HepG2 (cell line): ENCODE measurements around the gene MFAP1. TPM values are rescaled to one million over a fixed set of nuclear protein-coding genes. Genes with fewer than 3 reads are reported as not detected.

Source experiments
- DNMT3B ChIP-seq: conservative IDR thresholded peaks from 2 replicates; pipeline ENCODE4 v1.6.1; 2016; ENCODE audit warnings: missing biosample characterization, control low read depth
- FIP1L1 ChIP-seq: fragments of 200-400 bp; formaldehyde crosslinking; IDR thresholded peaks from 2 replicates; pipeline ENCODE4 v1.6.1; 2018; ENCODE audit warnings: low read depth, mild to moderate bottlenecking, low read length, moderate library complexity, borderline replicate concordance; ENCODE audit not compliant: insufficient read depth
- KAT7 ChIP-seq: IDR thresholded peaks from 2 replicates; pipeline ENCODE4 v1.6.1; 2018; ENCODE audit warnings: borderline replicate concordance, missing compliant biosample characterization
- KLF9 ChIP-seq: IDR thresholded peaks from 2 replicates; pipeline ENCODE4 v1.6.1; 2016; ENCODE audit warnings: low read depth
- MEIS1 ChIP-seq: sonication (generic); formaldehyde crosslinking; IDR thresholded peaks from 2 replicates; pipeline ENCODE4 v1.9.0; 2021; ENCODE audit warnings: mild to moderate bottlenecking, missing genetic modification reagents, moderate library complexity, borderline replicate concordance
- MIXL1 ChIP-seq: IDR thresholded peaks from 2 replicates; pipeline ENCODE4 v1.6.1; 2016
- NKX3-1 ChIP-seq: sonication (generic); formaldehyde crosslinking; IDR thresholded peaks from 2 replicates; pipeline ENCODE4 v1.5.0; 2020; ENCODE audit warnings: missing genetic modification reagents
- PRMT3 ChIP-seq: sonication (generic); formaldehyde crosslinking; IDR thresholded peaks from 2 replicates; pipeline ENCODE4 v1.8.1; 2022; ENCODE audit warnings: low read depth, mild to moderate bottlenecking, moderate library complexity, missing genetic modification reagents, borderline replicate concordance
- PTBP1 ChIP-seq: fragments of 200-400 bp; formaldehyde crosslinking; IDR thresholded peaks from 2 replicates; pipeline ENCODE4 v1.6.1; 2018; ENCODE audit warnings: low read length, low read depth; ENCODE audit not compliant: poor library complexity, severe bottlenecking
- SCMH1 ChIP-seq: sonication (generic); formaldehyde crosslinking; IDR thresholded peaks from 2 replicates; pipeline ENCODE4 v1.9.0; 2021; ENCODE audit warnings: missing genetic modification reagents, mild to moderate bottlenecking, borderline replicate concordance
- SOX6 ChIP-seq, 2 experiments: fragments of 450-650 bp in 1 of 2; sonication (generic) in 1 of 2; formaldehyde crosslinking in 1 of 2; IDR thresholded peaks; 2 replicates each; pipeline versions ENCODE4 v1.4.0 to v1.6.1; 2017 to 2020; ENCODE audit warnings: antibody characterized with exemption in 1 of 2, mild to moderate bottlenecking in 1 of 2, missing genetic modification reagents in 1 of 2
- YY1 ChIP-seq: IDR thresholded peaks from 2 replicates; pipeline ENCODE4 v1.6.1; 2011; ENCODE audit warnings: low read length, low read depth, moderate library complexity, mild to moderate bottlenecking; ENCODE audit not compliant: insufficient read depth, insufficient replicate concordance
- ZBTB38 ChIP-seq: sonication (generic); formaldehyde crosslinking; IDR thresholded peaks from 2 replicates; pipeline ENCODE4 v1.5.1; 2020; ENCODE audit warnings: mild to moderate bottlenecking, missing genetic modification reagents
- ZBTB39 ChIP-seq: sonication (generic); formaldehyde crosslinking; IDR thresholded peaks from 2 replicates; pipeline ENCODE4 v1.5.0; 2020; ENCODE audit warnings: missing genetic modification reagents
- ZBTB46 ChIP-seq: sonication (generic); formaldehyde crosslinking; IDR thresholded peaks from 2 replicates; pipeline ENCODE4 v1.4.0; 2020; ENCODE audit warnings: mild to moderate bottlenecking, missing genetic modification reagents, borderline replicate concordance
- ZMYM2 ChIP-seq: sonication (generic); formaldehyde crosslinking; IDR thresholded peaks from 2 replicates; pipeline ENCODE4 v1.8.0; 2022; ENCODE audit warnings: mild to moderate bottlenecking, missing genetic modification reagents
- ZNF33A ChIP-seq: sonication (generic); formaldehyde crosslinking; IDR thresholded peaks from 2 replicates; pipeline ENCODE4 v1.5.1; 2020; ENCODE audit warnings: missing genetic modification reagents, mild to moderate bottlenecking, moderate library complexity, borderline replicate concordance
- ZNF503 ChIP-seq: sonication (generic); formaldehyde crosslinking; IDR thresholded peaks from 2 replicates; pipeline ENCODE4 v1.4.0; 2020; ENCODE audit warnings: missing genetic modification reagents
- ZNF660 ChIP-seq: sonication (generic); formaldehyde crosslinking; IDR thresholded peaks from 2 replicates; pipeline ENCODE4 v1.5.1; 2020; ENCODE audit warnings: mild to moderate bottlenecking, low read depth, missing genetic modification reagents, borderline replicate concordance
- ZNF672 ChIP-seq: sonication (generic); formaldehyde crosslinking; IDR thresholded peaks from 2 replicates; pipeline ENCODE4 v1.8.1; 2022; ENCODE audit warnings: missing genetic modification reagents
- ZNF703 ChIP-seq: sonication (generic); formaldehyde crosslinking; IDR thresholded peaks from 2 replicates; pipeline ENCODE4 v1.5.1; 2020; ENCODE audit warnings: missing genetic modification reagents, mild to moderate bottlenecking, moderate library complexity, borderline replicate concordance
- ZSCAN20 ChIP-seq: sonication (generic); formaldehyde crosslinking; IDR thresholded peaks from 2 replicates; pipeline ENCODE4 v1.4.0; 2020; ENCODE audit warnings: missing genetic modification reagents, mild to moderate bottlenecking, borderline replicate concordance
- polyA plus RNA-seq, 8 experiments: library from polyadenylated mRNA; depleted of rRNA in 3 of 8; stranded (reverse) in 7 of 8; unstranded in 1 of 8; fragments of >200 nt; fragmentation: Illumina TruSeq in 4 of 8; extraction: Trizol in 4 of 8; gene quantifications; 2 replicates each; pipeline versions ENCODE4 v1.2.1 to v1.2.3, GENCODE V29; 2011 to 2016; ENCODE audit warnings: low read depth in 4 of 8, missing spikeins in 1 of 8, mixed read lengths in 1 of 8; ENCODE audit not compliant: insufficient read depth in 1 of 8
- total RNA-seq, 5 experiments: library from RNA; depleted of rRNA; stranded (reverse); fragments of >200 nt; fragmentation: Illumina TruSeq; extraction: Trizol; gene quantifications; 2 replicates each; pipeline ENCODE4 v1.2.3, GENCODE V29; 2016; ENCODE audit warnings: low read depth in 1 of 5

MFAP1 gene
- total and polyA plus RNA-seq, 2 of the 13 experiments (the other 11 are each of a cell fraction or from before 2014, with no cell fraction given) = 11.8 to 39.5 TPM

- TF ChIP-seq ZBTB46 (CRISPR knock-in tag) (no peak), ZBTB38 (CRISPR knock-in tag) (peak; percentile 53; the same call in 1 of the 2 replicates), ZNF33A (CRISPR knock-in tag) (no peak), SCMH1 (CRISPR knock-in tag) (no peak), NKX3-1 (CRISPR knock-in tag) (peak; percentile 51; the same call in 1 of the 2 replicates), ZNF703 (CRISPR knock-in tag) (no peak), KLF9 (CRISPR knock-in tag) (peak; percentile 60; the same call in 1 of the 2 replicates), KAT7 (0 out of 2 replicates have a peak, but pooled peaks have one; percentile 48), SOX6 (IDR thresholded peaks at IDR 0.05) (no peak), SOX6 (CRISPR knock-in tag; IDR thresholded peaks at IDR 0.05) (no peak; the same call in 1 of the 2 replicates), ZNF503 (CRISPR knock-in tag) (no peak), ZNF660 (CRISPR knock-in tag) (no peak), ZNF672 (CRISPR knock-in tag) (no peak), MIXL1 (CRISPR knock-in tag) (peak; percentile 68; the same call in 1 of the 2 replicates), FIP1L1 (no peak), MEIS1 (CRISPR knock-in tag) (no peak; the same call in 1 of the 2 replicates), ZBTB39 (CRISPR knock-in tag) (no peak), DNMT3B (CRISPR knock-in tag) (peak; percentile 85; the same call in 1 of the 2 replicates), YY1 (peak; percentile 25), PTBP1 (no peak), ZMYM2 (CRISPR knock-in tag) (no peak), PRMT3 (CRISPR knock-in tag) (no peak), ZSCAN20 (CRISPR knock-in tag) (peak; percentile 29; the same call in 1 of the 2 replicates)
These were observed at the start of gene MFAP1 (continued) for GRCh38 chr15:43824302-43825246.
